ENCODE results near the gene OTUD7B.

GRCh38 chr1:149914545-149914944, 96.0 kb downstream of the OTUD7B start:
- no peak for TF ChIP-seq TAF1 (IDR thresholded peaks at IDR 0.05; ENCODE audit: borderline replicate concordance, insufficient read depth, low read length)
- no peak for TF ChIP-seq REST (IDR thresholded peaks at IDR 0.05; ENCODE audit: insufficient read depth in 1 of 2, low read depth in 2 of 2, low read length in 2 of 2)
- no peak for TF ChIP-seq POLR2AphosphoS5 (IDR thresholded peaks at IDR 0.05; ENCODE audit: low read depth, low read length)

Data from PFSK-1 (cell line).